PC-3 (cell line): ENCODE data around the gene TRAF3.

ENCODE experiments used
- CTCF ChIP-seq: fragments of 300-600 bp; sonication (generic); conservative IDR thresholded peaks from 2 replicates; pipeline ENCODE4 v1.5.1; 2017; ENCODE audit warnings: antibody characterized with exemption, low read depth, mild to moderate bottlenecking, low read length
- EZH2phosphoT487 ChIP-seq: fragments of 300-600 bp; sonication (generic); IDR thresholded peaks from 2 replicates; pipeline ENCODE4 v1.6.1; 2018; ENCODE audit warnings: mild to moderate bottlenecking, antibody characterized with exemption, low read length, borderline replicate concordance

GRCh38 chr14:102733326-102733725 is 43.9 kb upstream of the TRAF3 start:
- TF ChIP-seq CTCF: no peak
- TF ChIP-seq EZH2phosphoT487: no peak
